ENCODE measurements around the gene IQGAP2.

IQGAP2 gene

GRCh38 chr5:76652809-76653414 lies 249.8 kb downstream of the IQGAP2 start:
- H3K4me3 ChIP-seq (ENCODE audit: low read depth, low read length) = no peak overlapping the region
- no peak for TF ChIP-seq CTCF (conservative IDR thresholded peaks at IDR 0.05; ENCODE audit: low read depth, low read length)
- DNase-seq (ENCODE audit: low read depth) = no peak

- TF ChIP-seq CTCF (conservative IDR thresholded peaks at IDR 0.05; ENCODE audit: low read depth, low read length) = no peak
- DNase-seq (ENCODE audit: low read depth) = no peak
- no peak overlapping the region for H3K4me3 ChIP-seq (ENCODE audit: low read depth, low read length)
Observed at GRCh38 chr5:76657091-76657490, 254.0 kb downstream of the IQGAP2 start.

GRCh38 chr5:76657683-76658311 lies 254.7 kb downstream of the IQGAP2 start:
- H3K4me3 ChIP-seq (ENCODE audit: low read depth, low read length) = no peak overlapping the region
- DNase-seq (ENCODE audit: low read depth) = no peak
- no peak for TF ChIP-seq CTCF (conservative IDR thresholded peaks at IDR 0.05; ENCODE audit: low read depth, low read length)

- TF ChIP-seq CTCF (conservative IDR thresholded peaks at IDR 0.05; ENCODE audit: low read depth, low read length) = no peak
- DNase-seq (ENCODE audit: low read depth) = peak; percentile 20
- no peak overlapping the region for H3K4me3 ChIP-seq (ENCODE audit: low read depth, low read length)
Observed at GRCh38 chr5:76660360-76660759, 257.3 kb downstream of the IQGAP2 start.

GRCh38 chr5:76662521-76662920 lies 259.4 kb downstream of the IQGAP2 start:
- no peak overlapping the region for H3K4me3 ChIP-seq (ENCODE audit: low read depth, low read length)
- DNase-seq (ENCODE audit: low read depth) = no peak
- no peak for TF ChIP-seq CTCF (conservative IDR thresholded peaks at IDR 0.05; ENCODE audit: low read depth, low read length)

- no peak for DNase-seq (ENCODE audit: low read depth)
- H3K4me3 ChIP-seq (ENCODE audit: low read depth, low read length) = no peak overlapping the region
- TF ChIP-seq CTCF (conservative IDR thresholded peaks at IDR 0.05; ENCODE audit: low read depth, low read length) = no peak
Observed at GRCh38 chr5:76663573-76663972, 260.5 kb downstream of the IQGAP2 start.

GRCh38 chr5:76664079-76664478 lies 261.0 kb downstream of the IQGAP2 start:
- no peak for DNase-seq (ENCODE audit: low read depth)
- TF ChIP-seq CTCF (conservative IDR thresholded peaks at IDR 0.05; ENCODE audit: low read depth, low read length) = no peak

More at GRCh38 chr5:76664079-76664478, 261.0 kb downstream of the IQGAP2 start:
- H3K4me3 ChIP-seq (ENCODE audit: low read depth, low read length) = no peak overlapping the region
